PC-3 (cell line): ENCODE measurements around the gene TOX3. TPM values are rescaled to one million over a fixed set of nuclear protein-coding genes. Genes with fewer than 3 reads are reported as not detected.

Source experiments
- ATAC-seq: fragments of 200-7000 bp; cut with Tn5 transposase; 2 replicates; pipeline ENCODE4 v1.9.1; 2020; ENCODE audit warnings: mild to moderate bottlenecking, moderate library complexity
- BruUV-seq: library from RNA; stranded (reverse); fragments of 400-500 nt; replicated peaks from 2 replicates; lab custom pipeline; 2021; lab: Mats Ljungman, UMichigan
- CTCF ChIA-PET: fragments of 300-600 bp; sonication (Branson Sonifier 250); formaldehyde crosslinking; loops from one replicate; lab custom pipeline; 2022; ENCODE audit warnings: antibody characterized with exemption; lab: Charles Lee
- POLR2A ChIA-PET: fragments of 300-600 bp; sonication (Branson Sonifier 250); formaldehyde crosslinking; loops from one replicate; lab custom pipeline; 2022; ENCODE audit warnings: antibody characterized with exemption; ENCODE audit not compliant: unreplicated experiment; lab: Charles Lee
- DNase-seq: peaks from one replicate; pipeline ENCODE4 v3.0.0-alpha.2; 2015
- H2AFZ ChIP-seq: fragments of 300-600 bp; sonication (generic); 2 replicates; pipeline ENCODE4 v1.6.0; 2016; ENCODE audit warnings: antibody characterized with exemption, low read length
- H3F3A ChIP-seq: fragments of 300-600 bp; sonication (generic); one replicate; pipeline ENCODE4 v1.6.0; 2017; ENCODE audit warnings: antibody characterized with exemption, low read length, control low read depth, mild to moderate bottlenecking; ENCODE audit not compliant: unreplicated experiment
- H3K27ac ChIP-seq: fragments of 300-600 bp; sonication (generic); 2 replicates; pipeline ENCODE4 v1.5.1; 2016; ENCODE audit warnings: mild to moderate bottlenecking, low read length
- H3K27me3 ChIP-seq: fragments of 300-600 bp; sonication (generic); 2 replicates; pipeline ENCODE4 v1.6.1; 2016; ENCODE audit warnings: low read length, mixed read lengths
- H3K36me3 ChIP-seq: fragments of 300-600 bp; sonication (generic); 2 replicates; pipeline ENCODE4 v1.6.1; 2016; ENCODE audit warnings: low read depth, mixed run types, low read length, mixed read lengths
- H3K4me1 ChIP-seq: fragments of 300-600 bp; sonication (generic); 2 replicates; pipeline ENCODE4 v1.5.1; 2016; ENCODE audit warnings: low read length; ENCODE audit not compliant: insufficient read depth
- H3K4me2 ChIP-seq: fragments of 300-600 bp; sonication (generic); 2 replicates; pipeline ENCODE4 v1.6.0; 2016; ENCODE audit warnings: low read length
- H3K4me3 ChIP-seq: fragments of 300-600 bp; sonication (generic); 2 replicates; pipeline ENCODE4 v1.5.1; 2016; ENCODE audit warnings: mild to moderate bottlenecking, low read length, mixed read lengths
- H3K79me2 ChIP-seq: fragments of 300-600 bp; sonication (generic); 2 replicates; pipeline ENCODE4 v1.6.1; 2017; ENCODE audit warnings: low read length, mixed read lengths
- H3K9ac ChIP-seq: fragments of 300-600 bp; sonication (generic); 2 replicates; pipeline ENCODE4 v1.6.0; 2016; ENCODE audit warnings: mild to moderate bottlenecking, low read length
- H3K9me2 ChIP-seq: fragments of 300-600 bp; sonication (generic); replicated peaks from 2 replicates; pipeline ENCODE4 v1.6.1; 2016; ENCODE audit warnings: mixed run types, low read length, mixed read lengths
- H3K9me3 ChIP-seq: fragments of 300-600 bp; sonication (generic); 2 replicates; pipeline ENCODE4 v1.6.1; 2016; ENCODE audit warnings: low read length, mixed read lengths
- H4K20me1 ChIP-seq: fragments of 300-600 bp; sonication (generic); 2 replicates; pipeline ENCODE4 v1.6.1; 2016; ENCODE audit warnings: low read length, mixed read lengths
- CTCF ChIP-seq: fragments of 300-600 bp; sonication (generic); conservative IDR thresholded peaks from 2 replicates; pipeline ENCODE4 v1.5.1; 2017; ENCODE audit warnings: antibody characterized with exemption, low read depth, mild to moderate bottlenecking, low read length
- EZH2 ChIP-seq: fragments of 300-600 bp; sonication (generic); IDR thresholded peaks from one replicate; pipeline ENCODE4 v1.6.1; 2017; ENCODE audit warnings: antibody characterized with exemption, mild to moderate bottlenecking, low read length; ENCODE audit not compliant: unreplicated experiment
- EZH2phosphoT487 ChIP-seq: fragments of 300-600 bp; sonication (generic); IDR thresholded peaks from 2 replicates; pipeline ENCODE4 v1.6.1; 2018; ENCODE audit warnings: mild to moderate bottlenecking, antibody characterized with exemption, low read length, borderline replicate concordance
- intact Hi-C: fragments of 100-400 bp; cut with micrococcal nuclease; formaldehyde crosslinking; loops from 2 replicates; pipeline ENCODE4 v1.9.0; 2023
- total RNA-seq: library from RNA; depleted of rRNA; stranded (reverse); fragments of >200 nt; gene quantifications from 2 replicates; pipeline ENCODE4 v1.2.3, GENCODE V29; 2014

The TOX3 gene
- total RNA-seq, 1 experiment from 2014 or later: not detected

DNA sequence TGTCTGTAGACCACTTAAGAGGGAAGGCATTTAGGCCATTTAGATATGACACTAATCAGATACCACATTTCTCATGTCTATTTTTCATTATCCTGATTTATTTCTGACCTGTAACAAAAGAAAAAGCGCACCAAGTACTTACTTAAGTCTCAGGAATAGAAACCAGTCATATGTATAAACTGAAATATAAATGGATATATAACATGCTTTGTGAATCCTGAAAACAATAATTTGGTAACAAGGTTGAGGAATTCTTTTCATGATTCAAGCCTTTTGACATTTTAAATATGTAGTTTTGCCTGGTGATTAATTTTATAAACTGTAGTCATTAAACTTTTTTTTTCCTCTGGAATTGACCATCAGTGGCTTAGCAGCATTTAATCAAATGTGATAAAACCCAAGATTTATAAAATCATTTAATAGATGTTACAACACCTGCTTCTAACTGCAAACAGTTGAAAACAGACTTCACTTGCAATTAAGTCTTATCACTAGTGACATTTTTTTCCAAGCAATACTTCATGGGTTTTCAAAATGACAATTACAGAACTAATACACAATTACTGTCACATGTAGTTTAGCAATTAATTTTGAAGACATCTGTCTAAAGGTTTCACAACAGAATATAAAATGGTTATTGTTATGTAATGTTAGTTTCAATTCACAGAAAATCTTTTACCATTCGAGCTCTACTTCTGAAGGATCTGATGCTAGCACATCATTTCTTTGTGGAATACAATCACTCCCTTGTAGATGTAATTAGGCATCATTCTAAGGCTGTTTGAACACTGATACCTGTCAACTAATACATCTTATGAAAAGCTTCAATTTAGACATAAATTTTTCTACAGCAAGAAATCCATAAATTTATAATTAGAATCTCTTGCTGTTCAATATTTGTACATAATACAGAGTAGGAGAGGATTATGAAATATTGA is 110.3 kb downstream of the TOX3 start:
- no peak overlapping the region for H3K27ac ChIP-seq
- H3K9me3 ChIP-seq: no peaks in the 10 kb centered on the region
- H3K79me2 ChIP-seq: no peaks in the 10 kb centered on the region
- intact Hi-C loops: no loop called here
- no peak overlapping the region for H3K9ac ChIP-seq
- no peak overlapping the region for H2AFZ ChIP-seq
- H4K20me1 ChIP-seq: no peaks in the 10 kb centered on the region
- no peaks in the 10 kb centered on the region for H3K36me3 ChIP-seq
- no peaks in the 10 kb centered on the region for H3K9me2 ChIP-seq
- H3K4me3 ChIP-seq: no peak overlapping the region
- POLR2A ChIA-PET: no interaction called here
- H3F3A ChIP-seq: no peaks in the 10 kb centered on the region
- H3K4me1 ChIP-seq: no peaks in the 10 kb centered on the region
- no TSS peak for BruUV-seq
- CTCF ChIA-PET: no interaction called here
- no peaks in the 10 kb centered on the region for H3K27me3 ChIP-seq
- TF ChIP-seq CTCF (no peak), EZH2 (no peak), EZH2phosphoT487 (no peak)
- DNase-seq (no peak), ATAC-seq (no peak)
- no peak overlapping the region for H3K4me2 ChIP-seq

DNA sequence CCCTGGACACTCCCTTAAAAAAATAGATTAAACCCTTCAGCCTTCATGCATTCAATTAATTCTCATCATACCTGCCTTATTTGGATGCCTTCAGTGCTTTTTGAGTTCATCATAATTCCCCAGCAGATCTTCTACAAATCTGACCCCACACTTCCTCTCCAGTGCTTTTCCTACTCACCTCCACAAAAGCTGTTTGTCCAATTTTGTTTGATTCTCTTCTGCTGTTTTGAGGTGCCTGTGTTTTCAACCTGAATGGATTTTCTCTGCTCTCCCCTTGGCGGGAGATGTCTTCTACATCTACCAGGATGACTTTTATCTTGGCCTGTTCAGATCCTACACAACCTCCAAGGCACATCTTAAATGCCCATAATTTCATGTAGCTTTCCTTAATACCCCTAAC is 112.7 kb downstream of the TOX3 start:
- no peak overlapping the region for H3K4me3 ChIP-seq
- no peak for DNase-seq
- no peaks in the 10 kb centered on the region for H3K27me3 ChIP-seq
- no peaks in the 10 kb centered on the region for H3K9me2 ChIP-seq
- ChIA-PET POLR2A (no interaction called here), CTCF (no interaction called here)
- H2AFZ ChIP-seq: no peak overlapping the region
- H4K20me1 ChIP-seq: no peaks in the 10 kb centered on the region
- no peaks in the 10 kb centered on the region for H3K4me1 ChIP-seq
- no peaks in the 10 kb centered on the region for H3F3A ChIP-seq
- H3K36me3 ChIP-seq: no peaks in the 10 kb centered on the region
- no peak overlapping the region for H3K27ac ChIP-seq
- H3K9me3 ChIP-seq: no peaks in the 10 kb centered on the region
- H3K9ac ChIP-seq: no peak overlapping the region
- no peaks in the 10 kb centered on the region for H3K79me2 ChIP-seq
- H3K4me2 ChIP-seq: no peak overlapping the region
- no peak for TF ChIP-seq CTCF
- no peak for TF ChIP-seq EZH2phosphoT487
- no peak for TF ChIP-seq EZH2
- ATAC-seq: no peak
- intact Hi-C loops: no loop called here
- no TSS peak for BruUV-seq

GRCh38 chr16:52433643-52434042 is 113.3 kb downstream of the TOX3 start:
- Histone ChIP-seq H3F3A (no peaks in the 10 kb centered on the region), H2AFZ (no peak overlapping the region), H3K9me2 (no peaks in the 10 kb centered on the region), H3K9ac (no peak overlapping the region), H3K36me3 (no peaks in the 10 kb centered on the region), H3K4me3 (no peak overlapping the region), H4K20me1 (no peaks in the 10 kb centered on the region), H3K79me2 (no peaks in the 10 kb centered on the region), H3K4me1 (no peaks in the 10 kb centered on the region), H3K27ac (no peak overlapping the region), H3K27me3 (no peaks in the 10 kb centered on the region), H3K9me3 (no peaks in the 10 kb centered on the region), H3K4me2 (no peak overlapping the region)
- ChIA-PET POLR2A (no interaction called here), CTCF (no interaction called here)
- DNase-seq (no peak), ATAC-seq (no peak)
- intact Hi-C loops: no loop called here
- TF ChIP-seq EZH2phosphoT487: no peak
- no peak for TF ChIP-seq CTCF
- no peak for TF ChIP-seq EZH2
- BruUV-seq: no TSS peak
